HepG2 (cell line): ENCODE results near the gene SLC13A5. TPM values are rescaled to one million over a fixed set of nuclear protein-coding genes. Genes with fewer than 3 reads are reported as not detected.
A peak's percentile ranks its signal among the peaks of the same experiment; 100 is the strongest.

Experiments used
- ATAC-seq: fragments of 200-7000 bp; cut with Tn5 transposase; 3 replicates; pipeline ENCODE4 v1.9.1; 2020; ENCODE audit warnings: mild to moderate bottlenecking, moderate library complexity
- BruUV-seq: library from RNA; stranded (reverse); fragments of 400-500 nt; replicated peaks from 2 replicates; lab custom pipeline; 2021; lab: Mats Ljungman, UMichigan
- CTCF ChIA-PET: fragments of 300-600 bp; formaldehyde crosslinking; extraction: SDS; loops from one replicate; lab custom pipeline; 2021; ENCODE audit warnings: low total read pairs, inconsistent platforms, low intra/inter-chr PET ratio; lab: Yijun Ruan, JAX
- POLR2A ChIA-PET: fragments of 350-600 bp; sonication (Branson Sonifier 250); formaldehyde crosslinking; loops from one replicate; lab custom pipeline; 2020; ENCODE audit warnings: antibody characterized with exemption, inconsistent platforms; lab: Yijun Ruan, JAX
- DNase-seq: peaks from one replicate; pipeline ENCODE4 v3.0.0-alpha.2; 2015; ENCODE audit warnings: low spot score
- FAIRE-seq: peaks from 3 replicates; lab custom pipeline; 2011; peaks lifted over from hg19 to GRCh38; lab: Jason Lieb, UNC
- H2AFZ ChIP-seq: one replicate; pipeline ENCODE4 v1.6.1; 2011; ENCODE audit warnings: low read length, inconsistent platforms
- H3K27ac ChIP-seq: fragments of 300-600 bp; 3 replicates; pipeline ENCODE4 v1.8.0; 2011; ENCODE audit warnings: mixed run types, mild to moderate bottlenecking, mixed read lengths, low read length, inconsistent platforms; ENCODE audit not compliant: insufficient read depth; ENCODE audit errors: extremely low read length
- H3K27me3 ChIP-seq, 2 experiments: fragments of 200-600 bp in 1 of 2; 2 replicates in 1 of 2; 3 replicates in 1 of 2; pipeline versions ENCODE4 v1.6.0 to v1.8.0; 2011; ENCODE audit warnings: low read length in 2 of 2, mild to moderate bottlenecking in 2 of 2, moderate library complexity in 2 of 2, inconsistent platforms in 1 of 2; ENCODE audit not compliant: insufficient read depth in 2 of 2, control insufficient read depth in 1 of 2
- H3K36me3 ChIP-seq, 2 experiments: fragments of 200-600 bp in 1 of 2; replicated peaks in 1 of 2; 2 replicates in 1 of 2; 3 replicates in 1 of 2; pipeline versions ENCODE4 v1.5.1 to v1.8.0; 2011; ENCODE audit warnings: low read length in 2 of 2, inconsistent platforms in 1 of 2; ENCODE audit not compliant: insufficient read depth in 2 of 2, control insufficient read depth in 1 of 2
- H3K4me1 ChIP-seq: 2 replicates; pipeline ENCODE4 v1.5.1; 2012; ENCODE audit warnings: low read length, inconsistent platforms; ENCODE audit not compliant: insufficient read depth
- H3K4me2 ChIP-seq: 2 replicates; pipeline ENCODE4 v1.6.0; 2011; ENCODE audit warnings: low read depth, low read length, inconsistent platforms
- H3K4me3 ChIP-seq, 3 experiments: fragments of 200-600 bp in 1 of 3; sonication (generic), shearing (Covaris generic) in 1 of 3; replicated peaks in 1 of 3; 2 replicates each; pipeline ENCODE4 v1.5.1; 2011 to 2016; ENCODE audit warnings: low read length in 3 of 3, inconsistent platforms in 2 of 3, low read depth in 2 of 3, mild to moderate bottlenecking in 2 of 3, control low read depth in 1 of 3, mixed read lengths in 1 of 3; ENCODE audit not compliant: insufficient read depth in 1 of 3
- H3K79me2 ChIP-seq: one replicate; pipeline ENCODE4 v1.6.1; 2011; ENCODE audit warnings: low read length, inconsistent platforms; ENCODE audit not compliant: insufficient read depth
- H3K9ac ChIP-seq: 2 replicates; pipeline ENCODE4 v1.6.0; 2011; ENCODE audit warnings: mild to moderate bottlenecking, low read depth, low read length, inconsistent platforms; ENCODE audit not compliant: insufficient read depth
- H3K9me3 ChIP-seq: 2 replicates; pipeline ENCODE4 v1.5.1; 2012; ENCODE audit warnings: mild to moderate bottlenecking, low read length
- H4K20me1 ChIP-seq: 2 replicates; pipeline ENCODE4 v1.6.0; 2011; ENCODE audit warnings: inconsistent platforms, mild to moderate bottlenecking, low read length, moderate library complexity; ENCODE audit not compliant: insufficient read depth
- NFYC ChIP-seq: IDR thresholded peaks from 2 replicates; pipeline ENCODE4 v1.6.1; 2016; ENCODE audit warnings: missing genetic modification reagents, missing compliant biosample characterization
- SMYD3 ChIP-seq: sonication (generic); formaldehyde crosslinking; IDR thresholded peaks from 2 replicates; pipeline ENCODE4 v1.8.1; 2023; ENCODE audit warnings: mild to moderate bottlenecking, missing genetic modification reagents
- TOE1 ChIP-seq: sonication (generic); formaldehyde crosslinking; IDR thresholded peaks from 2 replicates; pipeline ENCODE4 v1.4.0; 2020; ENCODE audit warnings: mild to moderate bottlenecking, missing genetic modification reagents
- ZNF446 ChIP-seq: sonication (generic); formaldehyde crosslinking; IDR thresholded peaks from 2 replicates; pipeline ENCODE4 v1.5.0; 2020; ENCODE audit warnings: mild to moderate bottlenecking, missing genetic modification reagents
- ZNF546 ChIP-seq: sonication (generic); formaldehyde crosslinking; conservative IDR thresholded peaks from 2 replicates; pipeline ENCODE4 v1.8.1; 2023; ENCODE audit warnings: mild to moderate bottlenecking, missing genetic modification reagents
- WGBS: methylation state at CpG from one replicate; pipeline ENCODE4 v1.1.6; 2017; ENCODE audit warnings: low lambda C conversion rate; 5-methylcytosine and 5-hydroxymethylcytosine counted together
- in situ Hi-C: cut with HindIII; loops from 2 replicates; pipeline ENCODE4 v1.10.0; 2017; ENCODE audit warnings: low pct_unique_long_range_greater_than_20kb; ENCODE audit not compliant: extremely low pct_ligation_motif_present
- intact Hi-C: fragments of 100-400 bp; cut with micrococcal nuclease; formaldehyde crosslinking; loops from one replicate; pipeline ENCODE4 v1.10.0; 2022; ENCODE audit not compliant: unreplicated experiment
- polyA plus RNA-seq, 8 experiments: library from polyadenylated mRNA; depleted of rRNA in 3 of 8; stranded (reverse) in 7 of 8; unstranded in 1 of 8; fragments of >200 nt; fragmentation: Illumina TruSeq in 4 of 8; extraction: Trizol in 4 of 8; gene quantifications; 2 replicates each; pipeline versions ENCODE4 v1.2.1 to v1.2.3, GENCODE V29; 2011 to 2016; ENCODE audit warnings: low read depth in 4 of 8, missing spikeins in 1 of 8, mixed read lengths in 1 of 8; ENCODE audit not compliant: insufficient read depth in 1 of 8
- total RNA-seq, 5 experiments: library from RNA; depleted of rRNA; stranded (reverse); fragments of >200 nt; fragmentation: Illumina TruSeq; extraction: Trizol; gene quantifications; 2 replicates each; pipeline ENCODE4 v1.2.3, GENCODE V29; 2016; ENCODE audit warnings: low read depth in 1 of 5
- TF ChIP-seq, protein P1 (sequence below): sonication (generic); formaldehyde crosslinking; IDR thresholded peaks from 2 replicates; pipeline ENCODE4 v1.4.0; 2020; ENCODE audit warnings: mild to moderate bottlenecking, missing genetic modification reagents
- TF ChIP-seq, protein P2 (sequence below): IDR thresholded peaks from 2 replicates; pipeline ENCODE4 v1.6.1; 2016; ENCODE audit warnings: low read depth, borderline replicate concordance
- TF ChIP-seq, protein P3 (sequence below): sonication (generic); formaldehyde crosslinking; IDR thresholded peaks from 2 replicates; pipeline ENCODE4 v1.5.1; 2020; ENCODE audit warnings: mild to moderate bottlenecking, missing genetic modification reagents, moderate library complexity

The SLC13A5 gene
- total and polyA plus RNA-seq, 2 of the 13 experiments (the other 11 are each of a cell fraction or from before 2014, with no cell fraction given): 42.8 to 310 TPM

DNA sequence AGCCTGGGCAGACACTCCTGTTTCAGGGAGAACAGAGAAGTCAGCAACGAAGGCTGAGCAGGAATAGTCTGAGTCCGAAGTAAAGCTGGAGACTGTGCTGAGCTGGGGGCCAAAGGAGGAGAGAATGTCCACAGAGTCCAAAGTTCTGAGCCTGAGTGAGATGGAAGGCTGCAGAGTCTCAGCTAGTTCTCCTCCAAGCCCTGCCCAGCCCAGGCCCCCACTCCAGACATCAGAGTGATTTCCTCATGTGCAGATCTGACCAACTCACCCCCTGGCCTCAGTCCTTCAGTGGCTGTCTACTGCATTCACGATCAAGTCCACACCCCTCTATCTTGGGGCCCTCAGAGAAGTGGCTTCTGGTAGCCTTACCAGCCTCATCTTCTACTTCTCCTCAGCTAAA is 21.6 kb downstream of the SLC13A5 start:
- intact Hi-C loops: no loop called here
- in situ Hi-C loops: no loop called here
- 98% methylated on average over 3 of the region's 3 CpGs for WGBS
- no peak overlapping the region for H3K9ac ChIP-seq
- TF ChIP-seq ZNF446 (CRISPR knock-in tag) (no peak), TOE1 (CRISPR knock-in tag) (no peak), SMYD3 (CRISPR knock-in tag) (no peak)
- TF ChIP-seq, protein P1, sequence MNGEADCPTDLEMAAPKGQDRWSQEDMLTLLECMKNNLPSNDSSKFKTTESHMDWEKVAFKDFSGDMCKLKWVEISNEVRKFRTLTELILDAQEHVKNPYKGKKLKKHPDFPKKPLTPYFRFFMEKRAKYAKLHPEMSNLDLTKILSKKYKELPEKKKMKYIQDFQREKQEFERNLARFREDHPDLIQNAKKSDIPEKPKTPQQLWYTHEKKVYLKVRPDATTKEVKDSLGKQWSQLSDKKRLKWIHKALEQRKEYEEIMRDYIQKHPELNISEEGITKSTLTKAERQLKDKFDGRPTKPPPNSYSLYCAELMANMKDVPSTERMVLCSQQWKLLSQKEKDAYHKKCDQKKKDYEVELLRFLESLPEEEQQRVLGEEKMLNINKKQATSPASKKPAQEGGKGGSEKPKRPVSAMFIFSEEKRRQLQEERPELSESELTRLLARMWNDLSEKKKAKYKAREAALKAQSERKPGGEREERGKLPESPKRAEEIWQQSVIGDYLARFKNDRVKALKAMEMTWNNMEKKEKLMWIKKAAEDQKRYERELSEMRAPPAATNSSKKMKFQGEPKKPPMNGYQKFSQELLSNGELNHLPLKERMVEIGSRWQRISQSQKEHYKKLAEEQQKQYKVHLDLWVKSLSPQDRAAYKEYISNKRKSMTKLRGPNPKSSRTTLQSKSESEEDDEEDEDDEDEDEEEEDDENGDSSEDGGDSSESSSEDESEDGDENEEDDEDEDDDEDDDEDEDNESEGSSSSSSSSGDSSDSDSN (CRISPR knock-in tag): no peak
- TF ChIP-seq, protein P2, sequence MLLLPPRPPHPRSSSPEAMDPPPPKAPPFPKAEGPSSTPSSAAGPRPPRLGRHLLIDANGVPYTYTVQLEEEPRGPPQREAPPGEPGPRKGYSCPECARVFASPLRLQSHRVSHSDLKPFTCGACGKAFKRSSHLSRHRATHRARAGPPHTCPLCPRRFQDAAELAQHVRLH: no peak
- TF ChIP-seq, all 625 proteins: peak for 0
- TSS peak; percentile 16 for BruUV-seq
- no peak overlapping the region for H3K4me2 ChIP-seq
- H3K36me3 ChIP-seq: peaks cover 30 to 72% of the 10 kb centered on the region in 2 experiments
- H3K27ac ChIP-seq: no peak overlapping the region
- CTCF ChIA-PET: no interaction called here
- FAIRE-seq: no peak
- H3K9me3 ChIP-seq: no peaks in the 10 kb centered on the region
- DNase-seq: no peak
- H4K20me1 ChIP-seq: no peaks in the 10 kb centered on the region
- ATAC-seq: no peak; the same call in 2 of the 3 replicates
- peaks cover 17% of the 10 kb centered on the region for H3K4me1 ChIP-seq
- H3K79me2 ChIP-seq: no peaks in the 10 kb centered on the region
- no peak overlapping the region for H3K4me3 ChIP-seq
- no peaks in the 10 kb centered on the region for H3K27me3 ChIP-seq
- POLR2A ChIA-PET: interaction anchor here (0.9 to 2.3 kb wide), 7 partner anchors 9 to 21 kb away, joined by 4 to 12 read pairs (median 5); partner anchors contain the start of gene SLC13A5
- H2AFZ ChIP-seq: no peak overlapping the region

DNA sequence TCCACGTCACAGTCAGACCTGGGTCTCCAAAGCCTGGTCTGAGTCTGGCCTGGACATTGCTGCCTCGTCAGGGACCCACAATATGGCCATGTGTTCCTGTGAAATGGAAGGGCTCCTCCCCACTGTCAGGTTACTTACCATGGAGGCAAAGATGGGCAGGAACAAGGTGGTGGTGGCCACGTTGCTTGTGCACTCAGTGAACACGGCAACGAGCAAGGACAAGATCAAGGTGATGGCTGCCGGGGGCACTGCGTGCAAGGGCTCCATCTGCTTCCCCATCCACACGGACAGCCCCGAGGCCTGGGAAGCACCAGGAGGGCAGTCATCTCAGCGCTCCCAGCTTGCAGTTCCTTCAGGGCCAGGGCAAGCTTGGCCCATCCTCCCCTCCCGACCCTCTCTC is 22.5 kb downstream of the SLC13A5 start:
- H3K27me3 ChIP-seq: no peaks in the 10 kb centered on the region
- H4K20me1 ChIP-seq: no peaks in the 10 kb centered on the region
- no peak overlapping the region for H2AFZ ChIP-seq
- no peak overlapping the region for H3K9ac ChIP-seq
- no peak; the same call in 2 of the 3 replicates for ATAC-seq
- intact Hi-C loops (no loop called here), in situ Hi-C loops (no loop called here)
- H3K79me2 ChIP-seq: no peaks in the 10 kb centered on the region
- no TSS peak for BruUV-seq
- H3K36me3 ChIP-seq: peaks cover 23 to 63% of the 10 kb centered on the region in 2 experiments
- no peak overlapping the region for H3K4me3 ChIP-seq
- ChIA-PET POLR2A (interaction anchor here (1.2 to 2.3 kb wide), 4 partner anchors 10 to 22 kb away, joined by 4 to 9 read pairs (median 8); partner anchors contain the start of gene SLC13A5), CTCF (no interaction called here)
- DNase-seq: no peak
- no peak for FAIRE-seq
- no peaks in the 10 kb centered on the region for H3K9me3 ChIP-seq
- TF ChIP-seq ZNF546 (CRISPR knock-in tag) (no peak), NFYC (CRISPR knock-in tag) (no peak)
- TF ChIP-seq, protein P3, sequence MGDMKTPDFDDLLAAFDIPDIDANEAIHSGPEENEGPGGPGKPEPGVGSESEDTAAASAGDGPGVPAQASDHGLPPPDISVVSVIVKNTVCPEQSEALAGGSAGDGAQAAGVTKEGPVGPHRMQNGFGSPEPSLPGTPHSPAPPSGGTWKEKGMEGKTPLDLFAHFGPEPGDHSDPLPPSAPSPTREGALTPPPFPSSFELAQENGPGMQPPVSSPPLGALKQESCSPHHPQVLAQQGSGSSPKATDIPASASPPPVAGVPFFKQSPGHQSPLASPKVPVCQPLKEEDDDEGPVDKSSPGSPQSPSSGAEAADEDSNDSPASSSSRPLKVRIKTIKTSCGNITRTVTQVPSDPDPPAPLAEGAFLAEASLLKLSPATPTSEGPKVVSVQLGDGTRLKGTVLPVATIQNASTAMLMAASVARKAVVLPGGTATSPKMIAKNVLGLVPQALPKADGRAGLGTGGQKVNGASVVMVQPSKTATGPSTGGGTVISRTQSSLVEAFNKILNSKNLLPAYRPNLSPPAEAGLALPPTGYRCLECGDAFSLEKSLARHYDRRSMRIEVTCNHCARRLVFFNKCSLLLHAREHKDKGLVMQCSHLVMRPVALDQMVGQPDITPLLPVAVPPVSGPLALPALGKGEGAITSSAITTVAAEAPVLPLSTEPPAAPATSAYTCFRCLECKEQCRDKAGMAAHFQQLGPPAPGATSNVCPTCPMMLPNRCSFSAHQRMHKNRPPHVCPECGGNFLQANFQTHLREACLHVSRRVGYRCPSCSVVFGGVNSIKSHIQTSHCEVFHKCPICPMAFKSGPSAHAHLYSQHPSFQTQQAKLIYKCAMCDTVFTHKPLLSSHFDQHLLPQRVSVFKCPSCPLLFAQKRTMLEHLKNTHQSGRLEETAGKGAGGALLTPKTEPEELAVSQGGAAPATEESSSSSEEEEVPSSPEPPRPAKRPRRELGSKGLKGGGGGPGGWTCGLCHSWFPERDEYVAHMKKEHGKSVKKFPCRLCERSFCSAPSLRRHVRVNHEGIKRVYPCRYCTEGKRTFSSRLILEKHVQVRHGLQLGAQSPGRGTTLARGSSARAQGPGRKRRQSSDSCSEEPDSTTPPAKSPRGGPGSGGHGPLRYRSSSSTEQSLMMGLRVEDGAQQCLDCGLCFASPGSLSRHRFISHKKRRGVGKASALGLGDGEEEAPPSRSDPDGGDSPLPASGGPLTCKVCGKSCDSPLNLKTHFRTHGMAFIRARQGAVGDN (CRISPR knock-in tag): peak; percentile 36
- peaks cover 24% of the 10 kb centered on the region for H3K4me1 ChIP-seq
- no peak overlapping the region for H3K4me2 ChIP-seq
- no peak overlapping the region for H3K27ac ChIP-seq
- WGBS: 100% methylated on average over 7 of the region's 11 CpGs
